HL-60 (cell line): ENCODE data around the gene AKAP6.

ENCODE experiments used
- CTCF ChIP-seq: IDR thresholded peaks from one replicate; pipeline ENCODE4 v1.5.1; 2011; ENCODE audit warnings: low read length, control low read depth, inconsistent platforms; ENCODE audit not compliant: insufficient read depth
- POLR2AphosphoS5 ChIP-seq: IDR thresholded peaks from 2 replicates; pipeline ENCODE4 v1.6.1; 2012; ENCODE audit warnings: low read depth
- REST ChIP-seq: IDR thresholded peaks from 2 replicates; pipeline ENCODE4 v1.6.1; 2012; ENCODE audit warnings: low read depth; ENCODE audit not compliant: insufficient replicate concordance

- TF ChIP-seq CTCF, result no peak
- no peak for TF ChIP-seq POLR2AphosphoS5
- TF ChIP-seq REST, result no peak
These were observed 308.5 kb downstream of the AKAP6 start for GRCh38 chr14:32637582-32637981.
